Measurements from ENCODE around the gene IRAK2.

- no peak for TF ChIP-seq EZH2 (IDR thresholded peaks at IDR 0.05; ENCODE audit: low read length, unreplicated experiment)
- no peak for TF ChIP-seq CTCF (conservative IDR thresholded peaks at IDR 0.05; ENCODE audit: low read depth, low read length)
Measured at GRCh38 chr3:10116928-10117327, 47.8 kb upstream of the IRAK2 start.
